ENCODE data around the gene CLCN7. TPM values are rescaled to one million over a fixed set of nuclear protein-coding genes. Genes with fewer than 3 reads are reported as not detected.

The CLCN7 gene
- total RNA-seq, 2 donors from 2014 or later: 42.4 to 61.5 TPM

DNA sequence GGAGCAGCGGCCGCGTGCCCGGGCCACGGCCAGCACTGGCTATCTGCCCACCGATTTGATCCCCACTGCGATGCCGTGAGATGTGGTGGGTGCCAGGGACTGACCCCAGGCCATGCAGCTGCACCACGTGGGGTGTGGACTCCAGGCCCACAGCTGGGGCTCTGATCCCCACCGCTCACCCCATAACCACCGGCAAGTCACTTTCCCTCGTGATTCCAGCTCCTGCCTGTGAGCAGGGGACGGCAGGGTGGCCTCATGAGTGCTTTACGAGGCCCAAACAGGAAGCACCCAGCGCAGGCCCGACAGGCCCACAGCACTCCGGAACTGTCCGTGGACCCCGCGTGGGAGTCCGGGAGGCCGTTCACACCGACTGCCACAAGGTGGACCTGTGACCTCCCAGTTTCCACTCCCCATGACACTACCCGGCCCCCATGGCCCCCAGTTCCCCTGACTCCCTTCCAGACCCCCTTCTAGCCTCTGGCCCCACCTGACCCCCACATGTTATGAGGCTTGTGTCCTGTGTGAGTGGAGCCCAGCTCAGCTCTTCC lies 13.3 kb upstream of the CLCN7 start:
- DNase-seq: no peak
- no peaks in the 10 kb centered on the region for H3K4me1 ChIP-seq
- no peaks in the 10 kb centered on the region for H3K27me3 ChIP-seq
- no peaks in the 10 kb centered on the region for H3K9me3 ChIP-seq
- H3K36me3 ChIP-seq: no peaks in the 10 kb centered on the region
- H3K9ac ChIP-seq (ENCODE audit: low read depth in 2 of 2, low read length in 2 of 2): no peak overlapping the region
- intact Hi-C loops (cut with DNase I): no loop called here
- H3K27ac ChIP-seq: no peak overlapping the region
- no peak overlapping the region for H3K4me3 ChIP-seq
- TF ChIP-seq, protein P1, sequence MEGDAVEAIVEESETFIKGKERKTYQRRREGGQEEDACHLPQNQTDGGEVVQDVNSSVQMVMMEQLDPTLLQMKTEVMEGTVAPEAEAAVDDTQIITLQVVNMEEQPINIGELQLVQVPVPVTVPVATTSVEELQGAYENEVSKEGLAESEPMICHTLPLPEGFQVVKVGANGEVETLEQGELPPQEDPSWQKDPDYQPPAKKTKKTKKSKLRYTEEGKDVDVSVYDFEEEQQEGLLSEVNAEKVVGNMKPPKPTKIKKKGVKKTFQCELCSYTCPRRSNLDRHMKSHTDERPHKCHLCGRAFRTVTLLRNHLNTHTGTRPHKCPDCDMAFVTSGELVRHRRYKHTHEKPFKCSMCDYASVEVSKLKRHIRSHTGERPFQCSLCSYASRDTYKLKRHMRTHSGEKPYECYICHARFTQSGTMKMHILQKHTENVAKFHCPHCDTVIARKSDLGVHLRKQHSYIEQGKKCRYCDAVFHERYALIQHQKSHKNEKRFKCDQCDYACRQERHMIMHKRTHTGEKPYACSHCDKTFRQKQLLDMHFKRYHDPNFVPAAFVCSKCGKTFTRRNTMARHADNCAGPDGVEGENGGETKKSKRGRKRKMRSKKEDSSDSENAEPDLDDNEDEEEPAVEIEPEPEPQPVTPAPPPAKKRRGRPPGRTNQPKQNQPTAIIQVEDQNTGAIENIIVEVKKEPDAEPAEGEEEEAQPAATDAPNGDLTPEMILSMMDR (IDR thresholded peaks at IDR 0.05): no peak

DNA sequence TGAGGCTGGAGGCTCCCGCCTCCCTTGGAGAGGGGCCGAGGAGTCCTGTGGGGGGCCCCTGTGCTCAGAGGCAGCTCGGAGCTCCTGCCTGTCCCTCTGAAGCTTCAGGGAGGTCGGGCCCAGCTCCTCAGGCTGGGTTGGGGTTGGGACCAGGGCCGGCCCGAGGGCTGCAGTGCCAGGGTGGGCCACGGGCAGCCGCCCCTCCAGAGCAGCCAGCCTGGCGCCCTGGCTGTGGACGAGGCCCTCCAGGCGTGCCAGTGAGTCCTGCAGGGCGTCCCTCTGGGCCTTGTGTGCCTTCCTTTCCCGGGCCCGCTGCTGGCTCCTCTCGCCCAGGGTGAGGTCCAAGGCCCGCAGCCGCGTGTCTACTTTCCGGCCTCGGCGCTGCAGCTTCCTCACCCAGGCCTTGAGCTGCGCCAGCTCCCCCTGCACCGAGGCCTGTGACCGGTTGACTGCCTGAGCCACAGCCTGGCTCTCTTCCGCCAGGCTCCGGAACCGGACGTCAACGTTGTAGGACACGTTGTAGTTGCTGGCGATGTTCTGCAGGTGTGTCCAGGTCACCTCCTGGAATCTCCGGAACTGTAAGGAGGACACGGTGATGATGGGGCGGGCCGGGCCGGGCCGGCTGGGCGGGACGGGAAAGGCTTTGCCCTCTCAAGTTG lies 12.7 kb upstream of the CLCN7 start:
- Histone ChIP-seq H3K4me1 (no peaks in the 10 kb centered on the region), H3K27ac (no peak overlapping the region), H3K9ac (ENCODE audit: low read depth in 2 of 2, low read length in 2 of 2) (no peak overlapping the region), H3K9me3 (no peaks in the 10 kb centered on the region), H3K36me3 (no peaks in the 10 kb centered on the region), H3K4me3 (no peak overlapping the region), H3K27me3 (no peaks in the 10 kb centered on the region)
- intact Hi-C loops (cut with DNase I): no loop called here
- TF ChIP-seq, protein P1 (IDR thresholded peaks at IDR 0.05): no peak
- no peak for DNase-seq

DNA sequence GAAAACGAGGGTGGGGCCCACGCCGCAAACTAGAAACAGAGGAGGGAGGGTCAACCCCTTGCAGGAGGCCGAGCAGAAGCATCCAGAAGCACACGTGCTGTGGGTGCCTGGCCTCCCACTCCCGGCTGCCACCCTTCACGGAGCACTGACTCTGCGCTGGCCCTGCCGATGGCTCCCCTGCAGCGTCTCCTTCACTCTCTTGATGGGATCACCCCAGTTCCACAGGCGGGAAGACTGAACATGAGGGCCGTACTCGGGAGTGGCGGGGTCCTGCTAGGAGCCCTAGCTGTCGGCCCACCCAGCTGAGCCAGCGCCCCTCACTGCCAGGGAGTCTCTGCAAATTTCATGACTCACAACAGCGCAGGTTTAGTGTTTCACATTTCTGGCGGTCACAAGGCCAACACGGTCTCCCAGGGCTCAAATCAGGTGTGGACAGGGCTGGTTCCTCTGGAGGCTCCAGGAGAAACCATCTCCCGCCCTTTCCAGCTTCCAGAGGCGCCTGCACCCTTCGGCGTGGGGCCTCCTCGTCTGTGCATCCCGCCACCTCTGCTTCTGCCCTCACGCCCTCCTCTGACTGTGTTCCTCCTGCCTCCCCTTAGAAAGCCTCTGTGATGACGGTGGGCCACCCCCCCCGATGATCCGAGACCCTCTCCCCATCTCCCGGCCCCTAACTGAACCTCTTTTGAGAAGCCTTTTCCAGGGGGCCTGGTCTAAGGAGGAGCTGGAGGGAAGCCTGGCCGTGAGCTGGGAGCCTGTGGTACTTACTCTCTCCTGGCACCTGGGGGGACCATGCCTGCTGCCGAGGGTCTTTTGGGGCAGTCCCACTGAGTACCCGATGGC lies 11.9 kb upstream of the CLCN7 start:
- H3K27ac ChIP-seq: no peak overlapping the region
- TF ChIP-seq, protein P1 (IDR thresholded peaks at IDR 0.05): no peak
- no peak overlapping the region for H3K4me3 ChIP-seq
- intact Hi-C loops (cut with DNase I): no loop called here
- no peak for DNase-seq
- H3K9me3 ChIP-seq: no peaks in the 10 kb centered on the region
- H3K9ac ChIP-seq (ENCODE audit: low read depth in 2 of 2, low read length in 2 of 2): no peak overlapping the region
- no peaks in the 10 kb centered on the region for H3K4me1 ChIP-seq
- no peaks in the 10 kb centered on the region for H3K36me3 ChIP-seq
- no peaks in the 10 kb centered on the region for H3K27me3 ChIP-seq

DNA sequence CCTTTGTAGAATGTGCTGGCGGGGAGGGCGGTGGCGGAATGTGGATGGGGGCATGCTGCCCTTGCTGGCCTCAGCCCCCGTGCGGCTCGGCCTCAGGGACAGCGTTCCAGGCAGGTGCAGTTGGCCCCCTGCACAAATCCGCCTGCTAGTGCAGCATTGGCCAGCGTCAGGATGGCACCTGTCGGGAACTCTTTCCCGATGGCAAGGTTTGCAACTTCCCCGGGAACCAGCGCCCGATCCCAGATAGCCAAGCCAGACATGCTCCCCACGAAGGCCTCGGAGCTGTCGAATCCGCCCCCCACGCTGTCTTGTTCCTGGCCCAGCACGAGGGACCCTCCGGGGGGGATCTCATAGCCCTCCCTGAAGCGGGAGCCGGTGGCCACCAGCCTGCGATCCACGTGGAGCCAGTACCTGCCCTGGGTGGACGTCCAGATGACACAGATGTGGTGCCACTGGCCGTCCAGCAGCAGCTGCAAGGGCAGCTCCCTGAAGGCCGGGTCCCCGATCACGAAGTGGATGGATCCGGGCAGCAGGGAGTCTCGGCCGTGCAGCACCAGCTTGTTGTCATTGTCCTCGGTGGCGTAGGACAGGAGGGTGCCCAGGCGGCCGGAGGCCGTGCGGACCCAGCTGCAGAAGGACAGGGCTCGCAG lies 11.1 kb upstream of the CLCN7 start:
- intact Hi-C loops (cut with DNase I): no loop called here
- Histone ChIP-seq H3K4me3 (no peak overlapping the region), H3K36me3 (no peaks in the 10 kb centered on the region), H3K27ac (no peak overlapping the region), H3K9ac (ENCODE audit: low read depth in 2 of 2, low read length in 2 of 2) (no peak overlapping the region), H3K27me3 (no peaks in the 10 kb centered on the region), H3K9me3 (no peaks in the 10 kb centered on the region), H3K4me1 (no peaks in the 10 kb centered on the region)
- TF ChIP-seq, protein P1 (IDR thresholded peaks at IDR 0.05): no peak
- no peak for DNase-seq
